Sigmoid colon (tissue), 7 donors: ENCODE measurements around the gene LMF1. TPM values are rescaled to one million over a fixed set of nuclear protein-coding genes. Genes with fewer than 3 reads are reported as not detected.

Source experiments
- DNase-seq: peaks from one replicate; pipeline ENCODE4 v3.0.0-alpha.2; 2019
- H3K27ac ChIP-seq, 4 donors: fragments of 200-600 bp; sonication (generic); one replicate each; pipeline ENCODE4 v1.5.1; 2016 to 2019; ENCODE audit warnings: mild to moderate bottlenecking in 1 of 4
- H3K27me3 ChIP-seq, 3 donors: fragments of 200-600 bp; sonication (generic); one replicate each; pipeline ENCODE4 v1.5.1; 2019; ENCODE audit warnings: mild to moderate bottlenecking in 1 of 3
- H3K36me3 ChIP-seq, 4 donors: fragments of 200-600 bp; sonication (generic); one replicate each; pipeline ENCODE4 v1.5.1; 2016 to 2019
- H3K4me1 ChIP-seq, 4 donors: fragments of 200-600 bp; sonication (generic); one replicate each; pipeline ENCODE4 v1.5.1; 2017 to 2019
- H3K4me3 ChIP-seq, 4 donors: fragments of 200-600 bp; sonication (generic); one replicate each; pipeline ENCODE4 v1.5.1; 2017 to 2019; ENCODE audit warnings: mild to moderate bottlenecking in 2 of 4, moderate library complexity in 1 of 4
- H3K9me3 ChIP-seq, 4 donors: fragments of 200-600 bp in 3 of 4; sonication (generic) in 3 of 4; one replicate each; pipeline versions ENCODE4 v1.5.1 to v1.6.1; 2013 to 2019
- CTCF ChIP-seq, 4 experiments: fragments of 450-650 bp in 3 of 4; fragments of 200-600 bp in 1 of 4; IDR thresholded peaks; one replicate each; pipeline ENCODE4 v1.5.1; 2016 to 2019; ENCODE audit warnings: antibody characterized with exemption in 4 of 4, mild to moderate bottlenecking in 3 of 4, moderate library complexity in 2 of 4
- EP300 ChIP-seq, 4 donors: sonication (generic); formaldehyde crosslinking; IDR thresholded peaks; one replicate each; pipeline ENCODE4 v1.6.1; 2017; ENCODE audit warnings: antibody characterized with exemption in 4 of 4
- POLR2A ChIP-seq, 2 donors: fragments of 450-650 bp; IDR thresholded peaks; one replicate each; pipeline ENCODE4 v1.6.1; 2016; ENCODE audit warnings: antibody characterized with exemption in 2 of 2, mild to moderate bottlenecking in 2 of 2, moderate library complexity in 2 of 2
- POLR2AphosphoS5 ChIP-seq, 4 donors: sonication (generic); formaldehyde crosslinking; IDR thresholded peaks; one replicate each; pipeline ENCODE4 v1.6.1; 2017; ENCODE audit warnings: antibody characterized with exemption in 4 of 4
- WGBS, 2 donors: extraction: QIAGEN DNeasy Blood & Tissue Kit; methylation state at CpG; one replicate each; pipeline ENCODE4 v1.1.7; 2013; 5-methylcytosine and 5-hydroxymethylcytosine counted together
- intact Hi-C: fragments of 100-400 bp; cut with DNase I; formaldehyde crosslinking; loops from one replicate; pipeline ENCODE4 v1.15.1; 2023
- polyA plus RNA-seq, 3 donors: library from polyadenylated mRNA; stranded (reverse); fragments of 200-250 nt; gene quantifications; one replicate each; pipeline ENCODE4 v1.2.3, GENCODE V29; 2013
- total RNA-seq, 4 donors: library from RNA; depleted of rRNA; stranded (reverse); fragments of >200 nt; gene quantifications; one replicate each; pipeline ENCODE4 v1.1.0, GENCODE V29; 2016
- donor health status: healthy with polysubstance abuse.
- donor health status: Bipolar disorder and iron deficiency.
- donor health status: healthy.

Gene LMF1
- total and polyA plus RNA-seq, 7 donors, result 1.2 to 34.1 (median 19.9) TPM

- intact Hi-C loops, result no loop called here
Observed at GRCh38 chr16:911604-912321, 59.0 kb downstream of the LMF1 start.

GRCh38 chr16:911101-911500, 59.7 kb downstream of the LMF1 start:
- Histone ChIP-seq H3K9me3 (peaks cover 0 to 2% (median 0%) of the 10 kb centered on the region in 4 donors), H3K27me3 (no peaks in the 10 kb centered on the region), H3K4me1 (no peaks in the 10 kb centered on the region), H3K27ac (no peak overlapping the region), H3K36me3 (peaks cover 3 to 44% (median 13%) of the 10 kb centered on the region in 4 donors), H3K4me3 (no peak overlapping the region)
- 95 to 96% methylated on average over 15 of the region's 15 CpGs for WGBS, 2 donors
- no peak for DNase-seq
- no peak for TF ChIP-seq POLR2A (IDR thresholded peaks at IDR 0.05)
- no peak for TF ChIP-seq EP300 (IDR thresholded peaks at IDR 0.05)
- intact Hi-C loops, result no loop called here

More at GRCh38 chr16:911604-912321, 59.0 kb downstream of the LMF1 start:
- no peak for TF ChIP-seq POLR2AphosphoS5 (IDR thresholded peaks at IDR 0.05)
- TF ChIP-seq EP300 (IDR thresholded peaks at IDR 0.05), result no peak
- TF ChIP-seq POLR2A (IDR thresholded peaks at IDR 0.05), result no peak
- WGBS, 2 donors, result 96 to 97% methylated on average over 24 of the region's 24 CpGs
- no peak overlapping the region for H3K4me3 ChIP-seq
- DNase-seq, result no peak
- H3K27me3 ChIP-seq, result no peaks in the 10 kb centered on the region
- peaks cover 0 to 2% (median 0%) of the 10 kb centered on the region in 4 donors for H3K9me3 ChIP-seq
- H3K27ac ChIP-seq, result peak overlapping the region in 1 of 4 donors; percentile 17
- H3K4me1 ChIP-seq, result no peaks in the 10 kb centered on the region
- peaks cover 0 to 38% (median 13%) of the 10 kb centered on the region in 4 donors for H3K36me3 ChIP-seq

- Histone ChIP-seq H3K4me1 (no peaks in the 10 kb centered on the region), H3K27me3 (no peaks in the 10 kb centered on the region), H3K36me3 (peaks cover 3 to 45% (median 13%) of the 10 kb centered on the region in 4 donors), H3K4me3 (no peak overlapping the region), H3K27ac (no peak overlapping the region), H3K9me3 (peaks cover 0 to 2% (median 0%) of the 10 kb centered on the region in 4 donors)
- intact Hi-C loops, result no loop called here
- TF ChIP-seq EP300 (IDR thresholded peaks at IDR 0.05), result no peak
- WGBS, 2 donors, result 90 to 94% methylated on average over 20 of the region's 20 CpGs
- no peak for DNase-seq
Observed at GRCh38 chr16:910181-910580, 60.6 kb downstream of the LMF1 start.

GRCh38 chr16:909281-910000, 61.3 kb downstream of the LMF1 start:
- no peaks in the 10 kb centered on the region for H3K4me1 ChIP-seq
- H3K27ac ChIP-seq, result no peak overlapping the region
- TF ChIP-seq POLR2A (IDR thresholded peaks at IDR 0.05) (no peak), EP300 (IDR thresholded peaks at IDR 0.05) (no peak), POLR2AphosphoS5 (IDR thresholded peaks at IDR 0.05) (no peak), CTCF (IDR thresholded peaks at IDR 0.05) (no peak)
- no peaks in the 10 kb centered on the region for H3K27me3 ChIP-seq
- intact Hi-C loops, result no loop called here
- H3K4me3 ChIP-seq, result no peak overlapping the region
- peaks cover 0 to 2% (median 0%) of the 10 kb centered on the region in 4 donors for H3K9me3 ChIP-seq
- no peak for DNase-seq
- WGBS, 2 donors, result 96% methylated on average over 45 of the region's 45 CpGs
- H3K36me3 ChIP-seq, result peaks cover 3 to 45% (median 13%) of the 10 kb centered on the region in 4 donors

GRCh38 chr16:908526-909155, 62.1 kb downstream of the LMF1 start:
- WGBS, 2 donors, result 91% methylated on average over 15 of the region's 15 CpGs
- intact Hi-C loops, result no loop called here

More at GRCh38 chr16:908526-909155, 62.1 kb downstream of the LMF1 start:
- H3K4me1 ChIP-seq, result no peaks in the 10 kb centered on the region
- no peak for DNase-seq
- peaks cover 3 to 45% (median 13%) of the 10 kb centered on the region in 4 donors for H3K36me3 ChIP-seq
- H3K27ac ChIP-seq, result no peak overlapping the region
- TF ChIP-seq POLR2A (IDR thresholded peaks at IDR 0.05), result no peak
- TF ChIP-seq EP300 (IDR thresholded peaks at IDR 0.05), result no peak
- no peak for TF ChIP-seq CTCF (IDR thresholded peaks at IDR 0.05)
- TF ChIP-seq POLR2AphosphoS5 (IDR thresholded peaks at IDR 0.05), result no peak
- no peaks in the 10 kb centered on the region for H3K27me3 ChIP-seq
- H3K9me3 ChIP-seq, result peaks cover 0 to 2% (median 0%) of the 10 kb centered on the region in 4 donors
- H3K4me3 ChIP-seq, result no peak overlapping the region
